GM06990 (cell line): ENCODE results near the gene CNTNAP2.

ENCODE experiments used
- DNase-seq: peaks from one replicate; pipeline ENCODE4 v3.0.0-alpha.2; 2011; ENCODE audit not compliant: insufficient read length; ENCODE audit errors: extremely low read depth
- H3K27me3 ChIP-seq: replicated peaks from 2 replicates; pipeline ENCODE4 v1.6.0; 2011; ENCODE audit warnings: low read length; ENCODE audit not compliant: control insufficient read depth, insufficient read depth
- H3K36me3 ChIP-seq: 2 replicates; pipeline ENCODE4 v1.5.1; 2011; ENCODE audit warnings: low read length; ENCODE audit not compliant: control insufficient read depth, insufficient read depth
- H3K4me3 ChIP-seq: replicated peaks from 2 replicates; pipeline ENCODE4 v1.5.1; 2011; ENCODE audit warnings: low read depth, mild to moderate bottlenecking, control low read depth, low read length
- CTCF ChIP-seq: IDR thresholded peaks from 2 replicates; pipeline ENCODE4 v1.5.1; 2011; ENCODE audit warnings: low read length, control low read depth, mild to moderate bottlenecking, inconsistent platforms; ENCODE audit not compliant: insufficient read depth, poor library complexity, severe bottlenecking

The CNTNAP2 gene

GRCh38 chr7:148091882-148092281 is 1975.3 kb downstream of the CNTNAP2 start:
- DNase-seq = no peak
- H3K4me3 ChIP-seq = no peak overlapping the region
- no peaks in the 10 kb centered on the region for H3K36me3 ChIP-seq
- H3K27me3 ChIP-seq = no peaks in the 10 kb centered on the region
- no peak for TF ChIP-seq CTCF

DNA sequence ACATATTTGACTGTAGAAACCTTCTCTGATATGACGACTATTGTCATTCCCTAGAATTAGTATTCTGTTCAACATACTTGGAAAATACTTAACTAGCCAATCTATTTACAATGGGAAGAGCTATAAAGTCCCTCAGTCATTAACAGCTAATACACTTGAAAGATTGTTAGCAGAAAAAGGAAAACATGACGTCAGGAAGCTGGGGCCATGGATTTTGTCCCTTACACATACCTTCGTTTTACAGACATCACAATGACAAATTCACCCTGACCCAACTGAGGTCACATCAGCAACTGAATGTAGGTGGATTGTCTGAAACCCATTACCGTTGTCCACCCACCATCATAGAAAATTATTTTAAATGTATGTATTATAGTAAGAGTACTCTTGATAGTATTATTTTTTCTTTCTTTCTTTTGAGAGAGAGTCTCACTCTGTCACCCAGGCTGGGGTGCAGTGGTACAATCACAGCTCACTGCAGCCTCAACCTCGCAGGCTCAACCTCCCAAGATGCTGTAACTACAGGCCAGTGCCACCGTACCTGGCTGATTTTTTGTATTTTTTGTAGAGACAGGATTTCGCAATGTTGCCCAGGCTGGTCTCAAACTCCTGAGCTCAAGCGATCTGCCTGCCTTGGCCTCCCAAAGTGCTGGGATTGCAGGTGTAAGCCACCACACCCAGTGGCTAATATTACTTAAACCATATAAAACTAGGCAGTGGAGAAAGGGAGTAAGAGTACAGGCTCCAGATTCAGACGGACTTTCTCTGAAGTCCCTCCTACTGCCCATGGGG is 1977.0 kb downstream of the CNTNAP2 start:
- Histone ChIP-seq H3K27me3 (no peaks in the 10 kb centered on the region), H3K36me3 (no peaks in the 10 kb centered on the region), H3K4me3 (no peak overlapping the region)
- TF ChIP-seq CTCF = no peak
- no peak for DNase-seq

DNA sequence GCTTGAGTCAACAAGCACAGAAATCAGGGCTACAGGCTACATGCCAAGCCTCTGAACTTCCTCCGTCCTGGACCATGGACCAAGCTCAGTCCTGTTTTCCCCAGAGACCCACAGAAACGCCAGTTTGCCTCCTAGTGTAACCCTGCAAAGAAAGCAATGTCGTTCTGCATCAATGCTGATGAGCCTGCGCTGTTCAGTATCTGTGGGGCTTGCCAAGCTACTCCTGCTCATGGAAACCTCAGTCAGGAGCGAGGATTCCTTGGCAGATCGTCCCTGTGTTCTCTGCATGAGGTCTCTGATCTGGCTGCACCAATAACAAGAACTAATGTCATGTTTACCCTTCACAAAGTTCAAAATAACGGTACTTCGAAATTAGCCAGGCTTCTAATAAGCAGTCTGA is 1978.5 kb downstream of the CNTNAP2 start:
- Histone ChIP-seq H3K4me3 (no peak overlapping the region), H3K36me3 (no peaks in the 10 kb centered on the region), H3K27me3 (no peaks in the 10 kb centered on the region)
- TF ChIP-seq CTCF = no peak
- DNase-seq = no peak

DNA sequence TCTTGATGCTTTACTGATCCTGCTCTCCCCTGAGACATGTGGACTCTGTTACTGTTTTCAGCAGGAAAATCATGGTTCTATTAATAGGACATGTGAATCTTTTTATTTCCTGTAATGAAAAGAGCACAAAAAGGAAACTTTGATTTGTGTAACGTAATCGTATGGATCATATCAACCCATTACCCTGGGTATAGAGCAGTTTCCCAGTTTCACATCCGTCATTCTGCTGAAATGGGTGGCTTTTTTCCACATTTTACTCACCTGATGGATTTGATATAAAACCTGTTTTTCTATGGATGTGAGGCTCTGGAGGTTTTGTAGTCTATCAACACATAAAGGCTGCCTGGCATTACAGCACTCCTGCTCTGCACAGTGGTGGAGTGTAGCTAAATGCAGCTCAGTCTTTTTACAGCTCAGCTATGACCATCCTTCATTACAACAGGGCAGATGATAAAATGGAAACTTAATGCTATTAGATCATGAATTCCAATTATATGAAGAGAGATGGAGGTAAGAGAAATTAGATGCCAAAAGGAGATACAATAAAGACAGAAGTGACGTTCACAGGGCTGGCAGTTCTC is 1987.6 kb downstream of the CNTNAP2 start:
- H3K27me3 ChIP-seq = no peaks in the 10 kb centered on the region
- no peak for TF ChIP-seq CTCF
- DNase-seq = no peak

DNA sequence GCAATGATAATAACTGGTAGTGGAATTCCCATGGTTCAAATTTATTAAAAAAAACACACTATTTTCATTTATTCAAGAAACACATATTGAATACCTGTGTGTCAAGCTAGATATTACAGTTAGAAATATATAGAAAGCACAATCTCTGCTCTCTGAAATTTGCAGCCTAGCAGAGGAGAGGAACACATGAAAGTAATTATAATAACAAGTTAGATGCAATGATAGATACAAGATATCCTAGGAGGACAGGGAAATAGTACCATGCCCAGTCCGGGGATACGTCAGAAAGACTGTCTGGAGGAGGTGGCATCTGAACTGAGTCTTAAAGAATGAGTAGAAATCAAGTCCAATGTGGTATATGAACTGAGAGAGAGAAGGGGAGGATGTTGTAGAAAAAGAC is 1988.3 kb downstream of the CNTNAP2 start:
- no peak for TF ChIP-seq CTCF
- no peak for DNase-seq
- Histone ChIP-seq H3K27me3 (no peaks in the 10 kb centered on the region), H3K4me3 (no peak overlapping the region), H3K36me3 (no peaks in the 10 kb centered on the region)

More for the DNA sequence above, 1987.6 kb downstream of the CNTNAP2 start:
- H3K36me3 ChIP-seq = no peaks in the 10 kb centered on the region
- H3K4me3 ChIP-seq = no peak overlapping the region
